Stimulated activated CD4-positive, alpha-beta T cell treated with anti-CD3 and anti-CD28 coated beads, Interleukin-1b, Interleukin-23, amount 100 ng/mL, for 24 hours (primary cell): ENCODE measurements around the gene SPOCK3.

Experiments
- DNase-seq, 4 experiments: peaks; one replicate each; pipeline ENCODE4 v3.0.0-alpha.2; 2020; ENCODE audit warnings: low read depth in 4 of 4, low spot score in 1 of 4

The SPOCK3 gene

DNA sequence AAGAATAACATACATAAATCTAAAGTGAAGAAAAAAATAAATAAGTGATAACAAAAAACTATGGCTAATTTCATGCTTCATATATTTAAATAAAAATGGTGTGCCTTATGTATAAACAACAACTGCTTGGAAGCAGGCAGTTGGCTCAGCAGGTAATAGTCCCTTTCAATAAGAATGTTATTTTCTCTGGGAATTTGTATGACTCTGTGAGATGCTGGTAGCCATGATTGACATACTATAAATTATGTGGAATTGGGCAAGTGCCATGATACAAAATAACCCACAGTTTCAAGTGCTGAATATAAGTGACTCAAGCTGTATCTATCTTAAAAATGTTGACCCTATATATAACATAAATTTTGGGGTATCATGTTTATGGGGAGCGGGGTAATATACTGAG, 546.5 kb downstream of the SPOCK3 start:
- DNase-seq = no peak
